BLaER1 (cell line): ENCODE results near the gene CCDC171.

Experiments
- H3K27ac ChIP-seq: shearing (Covaris generic); formaldehyde crosslinking; 2 replicates; pipeline ENCODE4 v1.8.1; 2022
- H3K27me3 ChIP-seq: shearing (Covaris generic); formaldehyde crosslinking; 2 replicates; pipeline ENCODE4 v1.8.1; 2022
- H3K36me3 ChIP-seq: shearing (Covaris generic); formaldehyde crosslinking; 2 replicates; pipeline ENCODE4 v1.8.1; 2022
- H3K4me1 ChIP-seq: shearing (Covaris generic); formaldehyde crosslinking; 2 replicates; pipeline ENCODE4 v1.8.1; 2022
- H3K4me2 ChIP-seq: shearing (Covaris generic); formaldehyde crosslinking; 2 replicates; pipeline ENCODE4 v1.8.1; 2022
- H3K4me3 ChIP-seq: shearing (Covaris generic); formaldehyde crosslinking; 2 replicates; pipeline ENCODE4 v1.8.1; 2022
- H3K9ac ChIP-seq: shearing (Covaris generic); formaldehyde crosslinking; 2 replicates; pipeline ENCODE4 v1.8.1; 2022
- H3K9me3 ChIP-seq: shearing (Covaris generic); formaldehyde crosslinking; 2 replicates; pipeline ENCODE4 v1.8.1; 2022
- H4K20me1 ChIP-seq: shearing (Covaris generic); formaldehyde crosslinking; 2 replicates; pipeline ENCODE4 v1.8.1; 2022
- Cebpa-rat ChIP-seq: shearing (Covaris generic); IDR thresholded peaks from 2 replicates; pipeline ENCODE4 v1.8.1; 2022

CCDC171 gene

GRCh38 chr9:15972760-15973159 is 419.9 kb downstream of the CCDC171 start:
- Histone ChIP-seq H4K20me1 (no peaks in the 10 kb centered on the region), H3K27ac (no peak overlapping the region), H3K4me1 (no peaks in the 10 kb centered on the region), H3K4me2 (no peak overlapping the region), H3K9ac (no peak overlapping the region), H3K36me3 (no peaks in the 10 kb centered on the region), H3K9me3 (no peaks in the 10 kb centered on the region), H3K4me3 (no peak overlapping the region), H3K27me3 (no peaks in the 10 kb centered on the region)
- no peak for TF ChIP-seq Cebpa-rat

GRCh38 chr9:15975101-15975778 is 422.4 kb downstream of the CCDC171 start:
- H3K27ac ChIP-seq: no peak overlapping the region
- no peak overlapping the region for H3K9ac ChIP-seq
- no peaks in the 10 kb centered on the region for H3K36me3 ChIP-seq
- no peak for TF ChIP-seq Cebpa-rat
- no peaks in the 10 kb centered on the region for H3K9me3 ChIP-seq
- no peak overlapping the region for H3K4me2 ChIP-seq
- no peaks in the 10 kb centered on the region for H3K27me3 ChIP-seq
- no peaks in the 10 kb centered on the region for H3K4me1 ChIP-seq
- H4K20me1 ChIP-seq: no peaks in the 10 kb centered on the region
- H3K4me3 ChIP-seq: no peak overlapping the region

GRCh38 chr9:15977438-15977837 is 424.6 kb downstream of the CCDC171 start:
- Histone ChIP-seq H3K36me3 (no peaks in the 10 kb centered on the region), H3K4me2 (no peak overlapping the region), H4K20me1 (no peaks in the 10 kb centered on the region), H3K4me1 (no peaks in the 10 kb centered on the region), H3K9ac (no peak overlapping the region), H3K27me3 (no peaks in the 10 kb centered on the region), H3K9me3 (no peaks in the 10 kb centered on the region), H3K4me3 (no peak overlapping the region), H3K27ac (no peak overlapping the region)
- TF ChIP-seq Cebpa-rat: no peak

GRCh38 chr9:15982182-15982581 is 429.3 kb downstream of the CCDC171 start:
- no peak overlapping the region for H3K4me3 ChIP-seq
- no peak overlapping the region for H3K27ac ChIP-seq
- H3K4me1 ChIP-seq: no peaks in the 10 kb centered on the region
- no peak overlapping the region for H3K9ac ChIP-seq
- H3K27me3 ChIP-seq: no peaks in the 10 kb centered on the region
- no peaks in the 10 kb centered on the region for H3K36me3 ChIP-seq
- no peak for TF ChIP-seq Cebpa-rat
- H4K20me1 ChIP-seq: no peaks in the 10 kb centered on the region
- H3K4me2 ChIP-seq: no peak overlapping the region
- no peaks in the 10 kb centered on the region for H3K9me3 ChIP-seq

- TF ChIP-seq Cebpa-rat: no peak
These were observed 446.8 kb downstream of the CCDC171 start for GRCh38 chr9:15999422-16000339.

GRCh38 chr9:16000811-16001210 is 448.0 kb downstream of the CCDC171 start:
- Histone ChIP-seq H3K27me3 (no peaks in the 10 kb centered on the region), H4K20me1 (no peaks in the 10 kb centered on the region), H3K9me3 (no peaks in the 10 kb centered on the region; the same call in 1 of the 2 replicates), H3K27ac (no peak overlapping the region), H3K36me3 (no peaks in the 10 kb centered on the region), H3K4me3 (no peak overlapping the region), H3K4me2 (no peak overlapping the region), H3K9ac (no peak overlapping the region), H3K4me1 (peaks cover 5% of the 10 kb centered on the region)
- TF ChIP-seq Cebpa-rat: no peak

More at GRCh38 chr9:15999422-16000339, 446.8 kb downstream of the CCDC171 start:
- Histone ChIP-seq H3K9me3 (peaks cover 4% of the 10 kb centered on the region; the same call in 1 of the 2 replicates), H3K4me3 (no peak overlapping the region), H3K9ac (no peak overlapping the region), H3K4me1 (peaks cover 3% of the 10 kb centered on the region), H3K27me3 (no peaks in the 10 kb centered on the region), H4K20me1 (no peaks in the 10 kb centered on the region), H3K27ac (no peak overlapping the region), H3K36me3 (no peaks in the 10 kb centered on the region), H3K4me2 (no peak overlapping the region)

GRCh38 chr9:16001856-16002255 is 449.0 kb downstream of the CCDC171 start:
- no peaks in the 10 kb centered on the region; the same call in 1 of the 2 replicates for H3K9me3 ChIP-seq
- H3K4me2 ChIP-seq: no peak overlapping the region
- H3K4me1 ChIP-seq: peaks cover 5% of the 10 kb centered on the region
- no peak overlapping the region for H3K4me3 ChIP-seq
- H3K27ac ChIP-seq: no peak overlapping the region
- TF ChIP-seq Cebpa-rat: no peak
- H3K9ac ChIP-seq: no peak overlapping the region
- H4K20me1 ChIP-seq: no peaks in the 10 kb centered on the region
- H3K36me3 ChIP-seq: no peaks in the 10 kb centered on the region
- no peaks in the 10 kb centered on the region for H3K27me3 ChIP-seq

- Histone ChIP-seq H4K20me1 (no peaks in the 10 kb centered on the region), H3K4me3 (no peak overlapping the region), H3K27ac (no peak overlapping the region), H3K4me1 (peaks cover 5% of the 10 kb centered on the region), H3K9ac (no peak overlapping the region), H3K4me2 (no peak overlapping the region), H3K27me3 (no peaks in the 10 kb centered on the region), H3K9me3 (0 out of 2 replicates have a peak, but pooled peaks cover 4% of the 10 kb centered on the region), H3K36me3 (no peaks in the 10 kb centered on the region)
- no peak for TF ChIP-seq Cebpa-rat
These were observed 450.0 kb downstream of the CCDC171 start for GRCh38 chr9:16002816-16003215.

GRCh38 chr9:16003785-16004184 is 450.9 kb downstream of the CCDC171 start:
- Histone ChIP-seq H3K4me1 (peaks cover 5% of the 10 kb centered on the region), H3K27ac (no peak overlapping the region), H3K4me2 (no peak overlapping the region), H3K27me3 (no peaks in the 10 kb centered on the region), H3K36me3 (no peaks in the 10 kb centered on the region), H4K20me1 (no peaks in the 10 kb centered on the region), H3K9me3 (0 out of 2 replicates have a peak, but pooled peaks cover 4% of the 10 kb centered on the region), H3K9ac (no peak overlapping the region), H3K4me3 (no peak overlapping the region)
- no peak for TF ChIP-seq Cebpa-rat

- Histone ChIP-seq H4K20me1 (no peaks in the 10 kb centered on the region), H3K4me2 (no peak overlapping the region), H3K9me3 (0 out of 2 replicates have a peak, but pooled peaks cover 4% of the 10 kb centered on the region), H3K4me3 (no peak overlapping the region), H3K27ac (no peak overlapping the region), H3K9ac (no peak overlapping the region), H3K4me1 (peaks cover 5% of the 10 kb centered on the region), H3K36me3 (no peaks in the 10 kb centered on the region), H3K27me3 (no peaks in the 10 kb centered on the region)
- no peak for TF ChIP-seq Cebpa-rat
These were observed 451.8 kb downstream of the CCDC171 start for GRCh38 chr9:16004613-16005012.
